Epithelial cell of esophagus (primary cell): Measurements from ENCODE around the gene MTFMT.
"Not testable (repeated sequence)": the region's sequence is repeated elsewhere in the genome, so short reads cannot be mapped to it uniquely, and the experiment has no call there.

Experiments used
- DNase-seq: peaks from one replicate; pipeline ENCODE4 v3.0.0; 2010; ENCODE audit warnings: low read depth
- H3K4me3 ChIP-seq: 2 replicates; pipeline ENCODE4 v1.5.1; 2011; ENCODE audit warnings: mild to moderate bottlenecking, low read length, control low read depth
- CTCF ChIP-seq: IDR thresholded peaks from 2 replicates; pipeline ENCODE4 v1.5.1; 2011; ENCODE audit warnings: low read depth, mild to moderate bottlenecking, low read length, control low read depth, inconsistent platforms; ENCODE audit not compliant: insufficient read depth; ENCODE audit errors: missing control alignments

The MTFMT gene

GRCh38 chr15:65027593-65027992, 1.8 kb downstream of the MTFMT start:
- DNase-seq, result no peak
- no peak overlapping the region for H3K4me3 ChIP-seq
- TF ChIP-seq CTCF, result no peak

DNA sequence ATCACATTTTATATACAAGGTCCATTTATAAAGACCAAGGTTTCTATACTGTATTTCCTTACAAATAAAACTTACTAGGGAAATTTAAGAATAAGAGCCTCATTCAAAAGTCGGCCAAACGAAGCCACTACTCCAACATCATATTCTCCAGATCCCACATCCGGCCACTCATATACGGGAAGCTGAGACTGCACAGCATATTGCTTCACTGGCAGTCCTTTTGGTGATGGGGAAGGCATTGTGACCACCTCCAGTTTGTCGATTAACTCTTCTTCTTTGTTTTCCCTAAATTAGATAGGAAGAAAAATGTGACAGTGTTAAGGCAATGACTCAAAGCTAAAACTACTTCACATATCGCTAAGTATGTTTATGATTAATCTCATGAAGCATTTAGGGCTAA, 2.7 kb downstream of the MTFMT start:
- TF ChIP-seq CTCF, result no peak
- DNase-seq, result no peak
- H3K4me3 ChIP-seq, result no peak overlapping the region

GRCh38 chr15:65021488-65021887, 8.0 kb downstream of the MTFMT start:
- no peak for TF ChIP-seq CTCF
- H3K4me3 ChIP-seq, result no peak overlapping the region
- DNase-seq, result no peak

DNA sequence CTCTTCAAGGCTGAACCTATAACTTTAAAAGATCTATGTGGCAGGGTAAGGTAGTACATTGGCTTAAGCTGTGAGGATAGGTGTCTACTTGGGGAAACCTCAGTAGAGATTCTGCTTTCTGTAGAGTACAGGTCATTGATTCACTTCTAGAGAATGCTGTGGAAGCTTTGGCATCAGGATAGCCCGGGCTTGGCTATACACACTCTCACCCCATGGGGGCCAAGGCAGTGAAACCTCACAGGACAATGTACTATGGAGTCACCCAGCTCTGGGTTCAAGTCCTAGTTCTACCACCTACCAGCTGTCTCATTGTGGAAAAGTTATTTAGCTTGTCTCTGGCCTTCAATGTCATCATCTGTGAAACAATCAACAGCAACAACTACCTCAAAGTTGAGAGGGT, 9.0 kb downstream of the MTFMT start:
- H3K4me3 ChIP-seq, result no peak overlapping the region
- TF ChIP-seq CTCF, result no peak
- no peak for DNase-seq

GRCh38 chr15:65011198-65011597, 18.2 kb downstream of the MTFMT start:
- H3K4me3 ChIP-seq, DNase-seq: not testable (repeated sequence)

- DNase-seq, result no peak
- no peak for TF ChIP-seq CTCF
- H3K4me3 ChIP-seq, result no peak overlapping the region
Observed at GRCh38 chr15:65008983-65009382, 20.5 kb downstream of the MTFMT start.

GRCh38 chr15:65006876-65007275, 22.6 kb downstream of the MTFMT start:
- no peak for TF ChIP-seq CTCF
- DNase-seq, result peak; percentile 41

GRCh38 chr15:65004993-65005392, 24.4 kb downstream of the MTFMT start:
- no peak for DNase-seq
- no peak overlapping the region for H3K4me3 ChIP-seq
- TF ChIP-seq CTCF, result no peak

More at GRCh38 chr15:65006876-65007275, 22.6 kb downstream of the MTFMT start:
- no peak overlapping the region for H3K4me3 ChIP-seq
